Activated CD4-positive, alpha-beta T cell treated with anti-CD3 and anti-CD28 coated beads for 4 hours (primary cell): Measurements from ENCODE around the gene EXD3.
"Not testable (repeated sequence)": the region's sequence is repeated elsewhere in the genome, so short reads cannot be mapped to it uniquely, and the experiment has no call there.

ENCODE experiments used
- DNase-seq, 2 donors: peaks; one replicate each; pipeline ENCODE4 v3.0.0-alpha.2; 2020

EXD3 gene

GRCh38 chr9:137265496-137266161, 157.3 kb downstream of the EXD3 start:
- DNase-seq, result no peak

- DNase-seq, result no peak
Observed at GRCh38 chr9:137264067-137264466, 158.9 kb downstream of the EXD3 start.

- no peak for DNase-seq
Observed at GRCh38 chr9:137263506-137263905, 159.5 kb downstream of the EXD3 start.

GRCh38 chr9:137262909-137263285, 160.1 kb downstream of the EXD3 start:
- no peak for DNase-seq

GRCh38 chr9:137262173-137262908, 160.6 kb downstream of the EXD3 start:
- DNase-seq, result not testable (repeated sequence)
